H1 (cell line): ENCODE results near the gene CT45A10.

ENCODE experiments used
- GABPA ChIP-seq: IDR thresholded peaks from 2 replicates; pipeline ENCODE4 v1.6.1; 2011; ENCODE audit warnings: mild to moderate bottlenecking, low read length, moderate library complexity, borderline replicate concordance; ENCODE audit not compliant: insufficient read depth
- SIN3A ChIP-seq, 2 experiments: IDR thresholded peaks in 1 of 2; conservative IDR thresholded peaks in 1 of 2; 2 replicates each; pipeline ENCODE4 v1.6.1; 2011 to 2012; ENCODE audit warnings: low read length in 2 of 2, improper control_type of control experiment in 1 of 2, low read depth in 1 of 2, mild to moderate bottlenecking in 1 of 2
- TF ChIP-seq, protein P1 (sequence below), 3 experiments: IDR thresholded peaks; 1 replicate in 2 of 3; 2 replicates in 1 of 3; pipeline versions ENCODE4 v1.5.1 to v1.6.1; 2011; ENCODE audit warnings: low read length in 3 of 3, mild to moderate bottlenecking in 3 of 3, inconsistent platforms in 2 of 3, low read depth in 1 of 3, moderate library complexity in 1 of 3; ENCODE audit not compliant: insufficient read depth in 1 of 3; ENCODE audit errors: control extremely low read depth in 1 of 3

DNA sequence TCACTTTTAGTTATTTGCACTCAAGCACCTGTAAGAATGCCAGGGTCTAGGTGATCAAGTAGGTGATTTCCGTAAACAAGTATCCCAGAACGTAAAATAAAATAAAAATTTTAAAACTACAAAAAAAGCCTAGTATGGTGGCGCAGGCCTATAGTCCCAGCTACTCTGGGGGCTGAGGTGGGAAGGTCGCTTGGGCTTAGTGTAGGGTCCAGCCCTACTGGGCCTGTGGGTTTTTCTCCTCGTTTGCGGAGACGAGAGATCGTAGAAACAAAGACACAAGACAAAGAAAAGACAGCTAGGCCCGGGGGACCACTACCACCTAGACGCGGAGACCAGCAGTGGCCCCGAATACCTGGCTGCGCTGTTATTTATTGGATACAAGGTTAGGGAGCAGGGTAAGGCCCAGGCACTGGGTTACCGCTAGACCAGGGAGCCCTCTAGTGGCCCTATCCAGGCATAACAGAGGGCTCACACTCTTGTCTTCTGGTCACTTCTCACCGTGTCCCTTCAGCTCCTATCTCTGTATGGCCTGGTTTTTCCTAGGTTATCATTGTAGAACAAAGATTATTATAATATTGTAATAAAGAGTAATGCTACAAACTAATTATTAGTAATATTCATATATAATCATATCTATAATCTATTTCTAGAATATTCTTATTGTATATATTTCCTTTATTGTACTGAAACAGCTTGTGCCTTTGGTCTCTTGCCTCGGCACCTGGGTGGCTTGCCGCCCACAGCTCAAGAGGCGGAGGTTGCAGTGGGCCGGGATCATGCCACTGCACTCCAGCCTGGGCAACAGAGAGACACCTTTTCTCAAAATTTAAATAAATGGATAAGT, 38.6 kb upstream of the CT45A10 start:
- TF ChIP-seq, protein P1, sequence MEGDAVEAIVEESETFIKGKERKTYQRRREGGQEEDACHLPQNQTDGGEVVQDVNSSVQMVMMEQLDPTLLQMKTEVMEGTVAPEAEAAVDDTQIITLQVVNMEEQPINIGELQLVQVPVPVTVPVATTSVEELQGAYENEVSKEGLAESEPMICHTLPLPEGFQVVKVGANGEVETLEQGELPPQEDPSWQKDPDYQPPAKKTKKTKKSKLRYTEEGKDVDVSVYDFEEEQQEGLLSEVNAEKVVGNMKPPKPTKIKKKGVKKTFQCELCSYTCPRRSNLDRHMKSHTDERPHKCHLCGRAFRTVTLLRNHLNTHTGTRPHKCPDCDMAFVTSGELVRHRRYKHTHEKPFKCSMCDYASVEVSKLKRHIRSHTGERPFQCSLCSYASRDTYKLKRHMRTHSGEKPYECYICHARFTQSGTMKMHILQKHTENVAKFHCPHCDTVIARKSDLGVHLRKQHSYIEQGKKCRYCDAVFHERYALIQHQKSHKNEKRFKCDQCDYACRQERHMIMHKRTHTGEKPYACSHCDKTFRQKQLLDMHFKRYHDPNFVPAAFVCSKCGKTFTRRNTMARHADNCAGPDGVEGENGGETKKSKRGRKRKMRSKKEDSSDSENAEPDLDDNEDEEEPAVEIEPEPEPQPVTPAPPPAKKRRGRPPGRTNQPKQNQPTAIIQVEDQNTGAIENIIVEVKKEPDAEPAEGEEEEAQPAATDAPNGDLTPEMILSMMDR (IDR thresholded peaks at IDR 0.05; ENCODE audit: control extremely low read depth in 1 of 3, insufficient read depth in 1 of 3, low read depth in 1 of 3, low read length in 3 of 3): peak; percentile 42 to 60 (median 57)
- TF ChIP-seq GABPA: no peak
- no peak for TF ChIP-seq SIN3A (conservative IDR thresholded peaks at IDR 0.05 in 1 of 2, IDR thresholded peaks at IDR 0.05 in 1 of 2; ENCODE audit: low read depth in 1 of 2, low read length in 2 of 2)
